ENCODE measurements around the gene LAMP2. TPM values are rescaled to one million over a fixed set of nuclear protein-coding genes. Genes with fewer than 3 reads are reported as not detected.
A peak's percentile ranks its signal among the peaks of the same experiment; 100 is the strongest.

LAMP2 gene
- 100 to 1,000 TPM in 1 of 4 donors, 10 to 100 TPM in 3; 16.5 to 167 (median 34.5) TPM for polyA plus RNA-seq
- long read RNA-seq, donor 1, full-length matches to known transcripts: 91 of 169 reads
- long read RNA-seq, donor 1, partial matches to known transcripts: 78 of 169 reads
- long read RNA-seq, donor 1, other reads (novel, unspliced or antisense): 0 of 169 reads
- long read RNA-seq, donor 2, full-length matches to known transcripts: 19 of 30 reads
- long read RNA-seq, donor 2, partial matches to known transcripts: 11 of 30 reads
- long read RNA-seq, donor 2, other reads (novel, unspliced or antisense): 0 of 30 reads
- long read RNA-seq, donor 3, full-length matches to known transcripts: 12 of 41 reads
- long read RNA-seq, donor 3, partial matches to known transcripts: 29 of 41 reads
- long read RNA-seq, donor 3, other reads (novel, unspliced or antisense): 0 of 41 reads
- long read RNA-seq, donor 4: 0 reads
- long read RNA-seq, donor 5, full-length matches to known transcripts: 6 of 6 reads
- long read RNA-seq, donor 5, partial matches to known transcripts: 0 of 6 reads
- long read RNA-seq, donor 5, other reads (novel, unspliced or antisense): 0 of 6 reads
- long read RNA-seq, donor 6, full-length matches to known transcripts: 58 of 72 reads
- long read RNA-seq, donor 6, partial matches to known transcripts: 14 of 72 reads
- long read RNA-seq, donor 6, other reads (novel, unspliced or antisense): 0 of 72 reads
- long read RNA-seq, donor 7, full-length matches to known transcripts: 31 of 38 reads
- long read RNA-seq, donor 7, partial matches to known transcripts: 7 of 38 reads
- long read RNA-seq, donor 7, other reads (novel, unspliced or antisense): 0 of 38 reads
- long read RNA-seq, donor 8, full-length matches to known transcripts: 5 of 5 reads
- long read RNA-seq, donor 8, partial matches to known transcripts: 0 of 5 reads
- long read RNA-seq, donor 8, other reads (novel, unspliced or antisense): 0 of 5 reads
- long read RNA-seq, donor 9, transcript LAMP2-201 (9 exons, 1,867 nt): major isoform, 10 of 10 reads
- long read RNA-seq, donor 9, partial matches to known transcripts: 0 of 10 reads
- long read RNA-seq, donor 9, other reads (novel, unspliced or antisense): 0 of 10 reads
- long read RNA-seq, donor 10, full-length matches to known transcripts: 45 of 54 reads
- long read RNA-seq, donor 10, partial matches to known transcripts: 9 of 54 reads
- long read RNA-seq, donor 10, other reads (novel, unspliced or antisense): 0 of 54 reads

- H3K4me1 ChIP-seq (ENCODE audit: control insufficient read depth in 3 of 3, insufficient read depth in 2 of 3, low read depth in 1 of 3, low read length in 2 of 3): peaks cover 0 to 2% (median 0%) of the 10 kb centered on the region in 3 donors
- DNase-seq (peak; percentile 80 to 89), FAIRE-seq (no peak)
- no peaks in the 10 kb centered on the region for H3K27me3 ChIP-seq (ENCODE audit: control insufficient read depth in 3 of 3, insufficient read depth in 3 of 3, low read length in 3 of 3)
- H3K9me3 ChIP-seq (ENCODE audit: control insufficient read depth in 2 of 2, insufficient read depth in 1 of 2, low read depth in 1 of 2, low read length in 1 of 2): no peaks in the 10 kb centered on the region
- H3K4me3 ChIP-seq (ENCODE audit: low read depth in 1 of 3, low read length in 3 of 3): peak within 1 kb of the TSS; percentile 70 to 86 (median 76)
- H3K27ac ChIP-seq (ENCODE audit: low read depth in 1 of 3, low read length in 2 of 3): peak within 1 kb of the TSS; percentile 66 to 94 (median 93)
- 0 to 35% (median 4%) methylated on average over 41 to 50 of the region's 50 CpGs for WGBS, 3 donors
- H3K36me3 ChIP-seq (ENCODE audit: control insufficient read depth in 3 of 3, insufficient read depth in 2 of 3, low read depth in 1 of 3, low read length in 3 of 3): no peaks in the 10 kb centered on the region
Observed at GRCh38 chrX:120468825-120469525, at the start of gene LAMP2. Gene LAMP2 (minus strand): TSS chrX:120469296. CDS start chrX:120469169, 127 bp downstream.

GRCh38 chrX:120517936-120518335, 48.8 kb upstream of the LAMP2 start:
- H3K4me1 ChIP-seq (ENCODE audit: control insufficient read depth in 3 of 3, insufficient read depth in 2 of 3, low read depth in 1 of 3, low read length in 2 of 3): no peaks in the 10 kb centered on the region
- no peak for FAIRE-seq
- 90 to 95% (median 91%) methylated on average over 3 of the region's 3 CpGs for WGBS, 3 donors

GRCh38 chrX:120514236-120514635, 45.1 kb upstream of the LAMP2 start:
- no peaks in the 10 kb centered on the region for H3K27me3 ChIP-seq (ENCODE audit: control insufficient read depth in 3 of 3, insufficient read depth in 3 of 3, low read length in 3 of 3)
- H3K36me3 ChIP-seq (ENCODE audit: control insufficient read depth in 3 of 3, insufficient read depth in 2 of 3, low read depth in 1 of 3, low read length in 3 of 3): peaks cover 0 to 2% (median 0%) of the 10 kb centered on the region in 3 donors
- 15 to 19% (median 17%) methylated on average over 1 of the region's 1 CpG for WGBS, 3 donors
- no peak overlapping the region for H3K4me3 ChIP-seq (ENCODE audit: low read depth in 1 of 3, low read length in 3 of 3)
- no peak overlapping the region for H3K27ac ChIP-seq (ENCODE audit: low read depth in 1 of 3, low read length in 2 of 3)
- H3K9me3 ChIP-seq (ENCODE audit: control insufficient read depth in 2 of 2, insufficient read depth in 1 of 2, low read depth in 1 of 2, low read length in 1 of 2): no peaks in the 10 kb centered on the region
- peak; percentile 15 to 35 for DNase-seq
- no peak for FAIRE-seq
- H3K4me1 ChIP-seq (ENCODE audit: control insufficient read depth in 3 of 3, insufficient read depth in 2 of 3, low read depth in 1 of 3, low read length in 2 of 3): peaks cover 0 to 3% (median 0%) of the 10 kb centered on the region in 3 donors

More at GRCh38 chrX:120517936-120518335, 48.8 kb upstream of the LAMP2 start:
- H3K36me3 ChIP-seq (ENCODE audit: control insufficient read depth in 3 of 3, insufficient read depth in 2 of 3, low read depth in 1 of 3, low read length in 3 of 3): peaks cover 0 to 2% (median 0%) of the 10 kb centered on the region in 3 donors
- H3K4me3 ChIP-seq (ENCODE audit: low read depth in 1 of 3, low read length in 3 of 3): no peak overlapping the region
- DNase-seq: no peak
- H3K27ac ChIP-seq (ENCODE audit: low read depth in 1 of 3, low read length in 2 of 3): no peak overlapping the region
- no peaks in the 10 kb centered on the region for H3K27me3 ChIP-seq (ENCODE audit: control insufficient read depth in 3 of 3, insufficient read depth in 3 of 3, low read length in 3 of 3)
- H3K9me3 ChIP-seq (ENCODE audit: control insufficient read depth in 2 of 2, insufficient read depth in 1 of 2, low read depth in 1 of 2, low read length in 1 of 2): no peaks in the 10 kb centered on the region

GRCh38 chrX:120512627-120513026, 43.5 kb upstream of the LAMP2 start:
- WGBS, 3 donors: 21 to 67% (median 26%) methylated on average over 2 of the region's 2 CpGs
- Histone ChIP-seq H3K4me3 (ENCODE audit: low read depth in 1 of 3, low read length in 3 of 3) (no peak overlapping the region), H3K4me1 (ENCODE audit: control insufficient read depth in 3 of 3, insufficient read depth in 2 of 3, low read depth in 1 of 3, low read length in 2 of 3) (peaks cover 0 to 3% (median 0%) of the 10 kb centered on the region in 3 donors), H3K27ac (ENCODE audit: low read depth in 1 of 3, low read length in 2 of 3) (peak overlapping the region; percentile 16 to 63 (median 24)), H3K27me3 (ENCODE audit: control insufficient read depth in 3 of 3, insufficient read depth in 3 of 3, low read length in 3 of 3) (no peaks in the 10 kb centered on the region), H3K36me3 (ENCODE audit: control insufficient read depth in 3 of 3, insufficient read depth in 2 of 3, low read depth in 1 of 3, low read length in 3 of 3) (no peaks in the 10 kb centered on the region), H3K9me3 (ENCODE audit: control insufficient read depth in 2 of 2, insufficient read depth in 1 of 2, low read depth in 1 of 2, low read length in 1 of 2) (no peaks in the 10 kb centered on the region)
- DNase-seq (peak; percentile 60 to 65), FAIRE-seq (no peak)

- DNase-seq: peak in 1 of 2 donors; percentile 4
- Histone ChIP-seq H3K27me3 (ENCODE audit: control insufficient read depth in 3 of 3, insufficient read depth in 3 of 3, low read length in 3 of 3) (no peaks in the 10 kb centered on the region), H3K9me3 (ENCODE audit: control insufficient read depth in 2 of 2, insufficient read depth in 1 of 2, low read depth in 1 of 2, low read length in 1 of 2) (no peaks in the 10 kb centered on the region), H3K36me3 (ENCODE audit: control insufficient read depth in 3 of 3, insufficient read depth in 2 of 3, low read depth in 1 of 3, low read length in 3 of 3) (no peaks in the 10 kb centered on the region), H3K27ac (ENCODE audit: low read depth in 1 of 3, low read length in 2 of 3) (peak overlapping the region in 1 of 3 donors; percentile 24), H3K4me1 (ENCODE audit: control insufficient read depth in 3 of 3, insufficient read depth in 2 of 3, low read depth in 1 of 3, low read length in 2 of 3) (peaks cover 0 to 3% (median 0%) of the 10 kb centered on the region in 3 donors), H3K4me3 (ENCODE audit: low read depth in 1 of 3, low read length in 3 of 3) (no peak overlapping the region)
- no peak for FAIRE-seq
- WGBS, 3 donors: 19 to 61% (median 33%) methylated on average over 3 of the region's 3 CpGs
Observed at GRCh38 chrX:120512222-120512621, 43.1 kb upstream of the LAMP2 start.

- no peaks in the 10 kb centered on the region for H3K9me3 ChIP-seq (ENCODE audit: control insufficient read depth in 2 of 2, insufficient read depth in 1 of 2, low read depth in 1 of 2, low read length in 1 of 2)
- DNase-seq (no peak), FAIRE-seq (no peak)
- H3K27ac ChIP-seq (ENCODE audit: low read depth in 1 of 3, low read length in 2 of 3): no peak overlapping the region
- H3K4me3 ChIP-seq (ENCODE audit: low read depth in 1 of 3, low read length in 3 of 3): no peak overlapping the region
- H3K27me3 ChIP-seq (ENCODE audit: control insufficient read depth in 3 of 3, insufficient read depth in 3 of 3, low read length in 3 of 3): no peaks in the 10 kb centered on the region
- WGBS, 3 donors: 68 to 96% (median 95%) methylated on average over 1 of the region's 1 CpG
- no peaks in the 10 kb centered on the region for H3K4me1 ChIP-seq (ENCODE audit: control insufficient read depth in 3 of 3, insufficient read depth in 2 of 3, low read depth in 1 of 3, low read length in 2 of 3)
- no peaks in the 10 kb centered on the region for H3K36me3 ChIP-seq (ENCODE audit: control insufficient read depth in 3 of 3, insufficient read depth in 2 of 3, low read depth in 1 of 3, low read length in 3 of 3)
Observed at GRCh38 chrX:120504569-120504968, 35.5 kb upstream of the LAMP2 start.

- FAIRE-seq: no peak
- WGBS, 3 donors: 63 to 74% (median 64%) methylated on average over 4 of the region's 4 CpGs
- DNase-seq: no peak
Observed at GRCh38 chrX:120499301-120500072, 30.4 kb upstream of the LAMP2 start.

More at GRCh38 chrX:120499301-120500072, 30.4 kb upstream of the LAMP2 start:
- Histone ChIP-seq H3K27me3 (ENCODE audit: control insufficient read depth in 3 of 3, insufficient read depth in 3 of 3, low read length in 3 of 3) (no peaks in the 10 kb centered on the region), H3K36me3 (ENCODE audit: control insufficient read depth in 3 of 3, insufficient read depth in 2 of 3, low read depth in 1 of 3, low read length in 3 of 3) (no peaks in the 10 kb centered on the region), H3K9me3 (ENCODE audit: control insufficient read depth in 2 of 2, insufficient read depth in 1 of 2, low read depth in 1 of 2, low read length in 1 of 2) (no peaks in the 10 kb centered on the region), H3K4me3 (ENCODE audit: low read depth in 1 of 3, low read length in 3 of 3) (no peak overlapping the region), H3K27ac (ENCODE audit: low read depth in 1 of 3, low read length in 2 of 3) (no peak overlapping the region), H3K4me1 (ENCODE audit: control insufficient read depth in 3 of 3, insufficient read depth in 2 of 3, low read depth in 1 of 3, low read length in 2 of 3) (no peaks in the 10 kb centered on the region)
